ENCODE measurements around the gene LGALS9C. TPM values are rescaled to one million over a fixed set of nuclear protein-coding genes. Genes with fewer than 3 reads are reported as not detected.
"Not testable (repeated sequence)": the region's sequence is repeated elsewhere in the genome, so short reads cannot be mapped to it uniquely, and the experiment has no call there.

LGALS9C gene
- 0.24 TPM for polyA plus RNA-seq (2013)

- H3K9me3 ChIP-seq (ENCODE audit: control extremely low read depth in 1 of 5, control insufficient read depth in 4 of 5, insufficient read depth in 2 of 5, low read depth in 1 of 5, low read length in 4 of 5); POLR2A ChIA-PET; H3K4me3 ChIP-seq (ENCODE audit: control insufficient read depth in 1 of 7, extremely low read depth in 1 of 7, insufficient read depth in 4 of 7, low read depth in 2 of 7, low read length in 6 of 7); H3K4me1 ChIP-seq (ENCODE audit: control extremely low read depth in 1 of 4, control insufficient read depth in 4 of 4, insufficient read depth in 4 of 4, low read length in 3 of 4); CTCF ChIA-PET; H3K27me3 ChIP-seq (replicated peaks in 2 of 5; ENCODE audit: control insufficient read depth in 4 of 5, insufficient read depth in 5 of 5, low read length in 4 of 5); H3K36me3 ChIP-seq (ENCODE audit: control insufficient read depth in 4 of 4, insufficient read depth in 4 of 4, low read length in 3 of 4); H3K27ac ChIP-seq (ENCODE audit: insufficient read depth in 1 of 2, low read depth in 1 of 2, low read length in 2 of 2, poor library complexity in 1 of 2, severe bottlenecking in 2 of 2): not testable (repeated sequence)
- WGBS (ENCODE audit: insufficient coverage): 0% methylated on average over 5 of the region's 9 CpGs
- peak; percentile 18 to 98 (median 93) for DNase-seq
Observed at GRCh38 chr17:18476508-18477308, at the start of gene LGALS9C. TSS of gene LGALS9C (plus strand) at chr17:18476789. CDS start at chr17:18476855, 66 bp downstream.

GRCh38 chr17:18432206-18432605, 44.4 kb upstream of the LGALS9C start:
- H3K27me3 ChIP-seq (replicated peaks in 2 of 5; ENCODE audit: control insufficient read depth in 4 of 5, insufficient read depth in 5 of 5, low read length in 4 of 5); DNase-seq; H3K27ac ChIP-seq (ENCODE audit: insufficient read depth in 1 of 2, low read depth in 1 of 2, low read length in 2 of 2, poor library complexity in 1 of 2, severe bottlenecking in 2 of 2); POLR2A ChIA-PET; H3K36me3 ChIP-seq (ENCODE audit: control insufficient read depth in 4 of 4, insufficient read depth in 4 of 4, low read length in 3 of 4); H3K9me3 ChIP-seq (ENCODE audit: control extremely low read depth in 1 of 5, control insufficient read depth in 4 of 5, insufficient read depth in 2 of 5, low read depth in 1 of 5, low read length in 4 of 5); H3K4me3 ChIP-seq (ENCODE audit: control insufficient read depth in 1 of 7, extremely low read depth in 1 of 7, insufficient read depth in 4 of 7, low read depth in 2 of 7, low read length in 6 of 7); CTCF ChIA-PET; H3K4me1 ChIP-seq (ENCODE audit: control extremely low read depth in 1 of 4, control insufficient read depth in 4 of 4, insufficient read depth in 4 of 4, low read length in 3 of 4): not testable (repeated sequence)
- WGBS (ENCODE audit: insufficient coverage): no CpG with 5 or more reads among the region's 9 CpGs

- DNase-seq; H3K4me1 ChIP-seq (ENCODE audit: control extremely low read depth in 1 of 4, control insufficient read depth in 4 of 4, insufficient read depth in 4 of 4, low read length in 3 of 4); POLR2A ChIA-PET; H3K9me3 ChIP-seq (ENCODE audit: control extremely low read depth in 1 of 5, control insufficient read depth in 4 of 5, insufficient read depth in 2 of 5, low read depth in 1 of 5, low read length in 4 of 5); H3K27ac ChIP-seq (ENCODE audit: insufficient read depth in 1 of 2, low read depth in 1 of 2, low read length in 2 of 2, poor library complexity in 1 of 2, severe bottlenecking in 2 of 2); H3K4me3 ChIP-seq (ENCODE audit: control insufficient read depth in 1 of 7, extremely low read depth in 1 of 7, insufficient read depth in 4 of 7, low read depth in 2 of 7, low read length in 6 of 7); H3K27me3 ChIP-seq (replicated peaks in 2 of 5; ENCODE audit: control insufficient read depth in 4 of 5, insufficient read depth in 5 of 5, low read length in 4 of 5); H3K36me3 ChIP-seq (ENCODE audit: control insufficient read depth in 4 of 4, insufficient read depth in 4 of 4, low read length in 3 of 4); CTCF ChIA-PET: not testable (repeated sequence)
- no CpG with 5 or more reads among the region's 9 CpGs for WGBS (ENCODE audit: insufficient coverage)
Observed at GRCh38 chr17:18439465-18439870, 37.1 kb upstream of the LGALS9C start.

GRCh38 chr17:18442093-18442492, 34.5 kb upstream of the LGALS9C start:
- H3K36me3 ChIP-seq (ENCODE audit: control insufficient read depth in 4 of 4, insufficient read depth in 4 of 4, low read length in 3 of 4); H3K9me3 ChIP-seq (ENCODE audit: control extremely low read depth in 1 of 5, control insufficient read depth in 4 of 5, insufficient read depth in 2 of 5, low read depth in 1 of 5, low read length in 4 of 5); H3K27me3 ChIP-seq (replicated peaks in 2 of 5; ENCODE audit: control insufficient read depth in 4 of 5, insufficient read depth in 5 of 5, low read length in 4 of 5); CTCF ChIA-PET; DNase-seq; H3K4me3 ChIP-seq (ENCODE audit: control insufficient read depth in 1 of 7, extremely low read depth in 1 of 7, insufficient read depth in 4 of 7, low read depth in 2 of 7, low read length in 6 of 7); H3K4me1 ChIP-seq (ENCODE audit: control extremely low read depth in 1 of 4, control insufficient read depth in 4 of 4, insufficient read depth in 4 of 4, low read length in 3 of 4); POLR2A ChIA-PET; H3K27ac ChIP-seq (ENCODE audit: insufficient read depth in 1 of 2, low read depth in 1 of 2, low read length in 2 of 2, poor library complexity in 1 of 2, severe bottlenecking in 2 of 2): not testable (repeated sequence)
- no CpG with 5 or more reads among the region's 9 CpGs for WGBS (ENCODE audit: insufficient coverage)

- DNase-seq; H3K27ac ChIP-seq (ENCODE audit: insufficient read depth in 1 of 2, low read depth in 1 of 2, low read length in 2 of 2, poor library complexity in 1 of 2, severe bottlenecking in 2 of 2); POLR2A ChIA-PET; H3K4me1 ChIP-seq (ENCODE audit: control extremely low read depth in 1 of 4, control insufficient read depth in 4 of 4, insufficient read depth in 4 of 4, low read length in 3 of 4); CTCF ChIA-PET; H3K9me3 ChIP-seq (ENCODE audit: control extremely low read depth in 1 of 5, control insufficient read depth in 4 of 5, insufficient read depth in 2 of 5, low read depth in 1 of 5, low read length in 4 of 5); H3K36me3 ChIP-seq (ENCODE audit: control insufficient read depth in 4 of 4, insufficient read depth in 4 of 4, low read length in 3 of 4); H3K27me3 ChIP-seq (replicated peaks in 2 of 5; ENCODE audit: control insufficient read depth in 4 of 5, insufficient read depth in 5 of 5, low read length in 4 of 5); H3K4me3 ChIP-seq (ENCODE audit: control insufficient read depth in 1 of 7, extremely low read depth in 1 of 7, insufficient read depth in 4 of 7, low read depth in 2 of 7, low read length in 6 of 7): not testable (repeated sequence)
- no CpG with 5 or more reads among the region's 4 CpGs for WGBS (ENCODE audit: insufficient coverage)
Observed at GRCh38 chr17:18442532-18442931, 34.1 kb upstream of the LGALS9C start.

GRCh38 chr17:18447476-18448205, 28.9 kb upstream of the LGALS9C start:
- H3K36me3 ChIP-seq (ENCODE audit: control insufficient read depth in 4 of 4, insufficient read depth in 4 of 4, low read length in 3 of 4); DNase-seq; POLR2A ChIA-PET; CTCF ChIA-PET; H3K27ac ChIP-seq (ENCODE audit: insufficient read depth in 1 of 2, low read depth in 1 of 2, low read length in 2 of 2, poor library complexity in 1 of 2, severe bottlenecking in 2 of 2); H3K4me1 ChIP-seq (ENCODE audit: control extremely low read depth in 1 of 4, control insufficient read depth in 4 of 4, insufficient read depth in 4 of 4, low read length in 3 of 4); H3K9me3 ChIP-seq (ENCODE audit: control extremely low read depth in 1 of 5, control insufficient read depth in 4 of 5, insufficient read depth in 2 of 5, low read depth in 1 of 5, low read length in 4 of 5); H3K4me3 ChIP-seq (ENCODE audit: control insufficient read depth in 1 of 7, extremely low read depth in 1 of 7, insufficient read depth in 4 of 7, low read depth in 2 of 7, low read length in 6 of 7); H3K27me3 ChIP-seq (replicated peaks in 2 of 5; ENCODE audit: control insufficient read depth in 4 of 5, insufficient read depth in 5 of 5, low read length in 4 of 5): not testable (repeated sequence)
- no CpG with 5 or more reads among the region's 9 CpGs for WGBS (ENCODE audit: insufficient coverage)

- H3K9me3 ChIP-seq (ENCODE audit: control extremely low read depth in 1 of 5, control insufficient read depth in 4 of 5, insufficient read depth in 2 of 5, low read depth in 1 of 5, low read length in 4 of 5); H3K27ac ChIP-seq (ENCODE audit: insufficient read depth in 1 of 2, low read depth in 1 of 2, low read length in 2 of 2, poor library complexity in 1 of 2, severe bottlenecking in 2 of 2); DNase-seq; CTCF ChIA-PET; H3K36me3 ChIP-seq (ENCODE audit: control insufficient read depth in 4 of 4, insufficient read depth in 4 of 4, low read length in 3 of 4); POLR2A ChIA-PET; H3K27me3 ChIP-seq (replicated peaks in 2 of 5; ENCODE audit: control insufficient read depth in 4 of 5, insufficient read depth in 5 of 5, low read length in 4 of 5); H3K4me3 ChIP-seq (ENCODE audit: control insufficient read depth in 1 of 7, extremely low read depth in 1 of 7, insufficient read depth in 4 of 7, low read depth in 2 of 7, low read length in 6 of 7); H3K4me1 ChIP-seq (ENCODE audit: control extremely low read depth in 1 of 4, control insufficient read depth in 4 of 4, insufficient read depth in 4 of 4, low read length in 3 of 4): not testable (repeated sequence)
- no CpG with 5 or more reads among the region's 2 CpGs for WGBS (ENCODE audit: insufficient coverage)
Observed at GRCh38 chr17:18448311-18448710, 28.3 kb upstream of the LGALS9C start.
